ENCODE results near the gene MFSD2A. TPM values are rescaled to one million over a fixed set of nuclear protein-coding genes. Genes with fewer than 3 reads are reported as not detected.

Gene MFSD2A
- total RNA-seq, 1 experiment from 2014 or later: 12.1 TPM

DNA sequence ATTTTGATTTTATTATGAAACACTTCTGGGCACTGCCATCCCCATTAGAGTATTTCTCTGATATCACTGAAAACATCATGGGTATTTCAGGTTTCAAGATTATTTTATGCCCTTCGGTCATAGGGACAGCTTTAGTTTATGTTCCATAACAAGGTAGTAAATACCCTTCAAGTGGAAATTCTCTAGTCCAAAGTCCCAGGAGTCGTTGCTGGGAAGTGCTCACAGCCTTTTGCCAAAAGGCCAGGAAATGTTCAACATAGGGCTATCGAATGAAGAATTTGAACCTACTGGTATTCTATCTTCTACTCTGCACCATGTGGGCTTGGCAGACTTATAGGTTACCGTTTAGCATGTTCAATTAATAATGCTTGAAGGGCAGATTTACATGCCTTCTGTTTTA is 7.7 kb upstream of the MFSD2A start:
- Histone ChIP-seq H3K4me1 (ENCODE audit: insufficient read depth, low read length) (peaks cover 13% of the 10 kb centered on the region), H3K79me2 (ENCODE audit: low read length) (no peaks in the 10 kb centered on the region), H3K36me3 (ENCODE audit: low read depth, low read length) (no peaks in the 10 kb centered on the region), H3K4me2 (ENCODE audit: low read length) (no peak overlapping the region), H3K9ac (ENCODE audit: low read length) (no peak overlapping the region), H3K9me2 (replicated peaks; ENCODE audit: low read length) (no peaks in the 10 kb centered on the region), H4K20me1 (ENCODE audit: low read length) (no peaks in the 10 kb centered on the region), H3K27me3 (ENCODE audit: low read length) (no peaks in the 10 kb centered on the region), H3K4me3 (ENCODE audit: low read length) (no peak overlapping the region), H3K9me3 (ENCODE audit: low read length) (no peaks in the 10 kb centered on the region), H3K27ac (ENCODE audit: low read length) (no peak overlapping the region), H3F3A (ENCODE audit: low read length, unreplicated experiment) (no peaks in the 10 kb centered on the region), H2AFZ (ENCODE audit: low read length) (no peak overlapping the region)
- intact Hi-C loops (cut with micrococcal nuclease): no loop called here
- ChIA-PET POLR2A (ENCODE audit: unreplicated experiment) (interaction anchor here (0.7 kb wide), 1 partner anchor 23 kb away, joined by 5 read pairs; no protein-coding TSS in a partner anchor), CTCF (no interaction called here)
- no peak for ATAC-seq
- DNase-seq: no peak
- no TSS peak for BruUV-seq (replicated peaks)
- TF ChIP-seq, protein P1, sequence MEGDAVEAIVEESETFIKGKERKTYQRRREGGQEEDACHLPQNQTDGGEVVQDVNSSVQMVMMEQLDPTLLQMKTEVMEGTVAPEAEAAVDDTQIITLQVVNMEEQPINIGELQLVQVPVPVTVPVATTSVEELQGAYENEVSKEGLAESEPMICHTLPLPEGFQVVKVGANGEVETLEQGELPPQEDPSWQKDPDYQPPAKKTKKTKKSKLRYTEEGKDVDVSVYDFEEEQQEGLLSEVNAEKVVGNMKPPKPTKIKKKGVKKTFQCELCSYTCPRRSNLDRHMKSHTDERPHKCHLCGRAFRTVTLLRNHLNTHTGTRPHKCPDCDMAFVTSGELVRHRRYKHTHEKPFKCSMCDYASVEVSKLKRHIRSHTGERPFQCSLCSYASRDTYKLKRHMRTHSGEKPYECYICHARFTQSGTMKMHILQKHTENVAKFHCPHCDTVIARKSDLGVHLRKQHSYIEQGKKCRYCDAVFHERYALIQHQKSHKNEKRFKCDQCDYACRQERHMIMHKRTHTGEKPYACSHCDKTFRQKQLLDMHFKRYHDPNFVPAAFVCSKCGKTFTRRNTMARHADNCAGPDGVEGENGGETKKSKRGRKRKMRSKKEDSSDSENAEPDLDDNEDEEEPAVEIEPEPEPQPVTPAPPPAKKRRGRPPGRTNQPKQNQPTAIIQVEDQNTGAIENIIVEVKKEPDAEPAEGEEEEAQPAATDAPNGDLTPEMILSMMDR (conservative IDR thresholded peaks at IDR 0.05; ENCODE audit: low read depth, low read length): no peak
- TF ChIP-seq EZH2phosphoT487 (IDR thresholded peaks at IDR 0.05; ENCODE audit: borderline replicate concordance, low read length) (no peak), EZH2 (IDR thresholded peaks at IDR 0.05; ENCODE audit: low read length, unreplicated experiment) (no peak)

GRCh38 chr1:39949891-39950290 is 5.1 kb upstream of the MFSD2A start:
- H3K79me2 ChIP-seq (ENCODE audit: low read length): no peaks in the 10 kb centered on the region
- H3K4me3 ChIP-seq (ENCODE audit: low read length): no peak overlapping the region
- ChIA-PET CTCF (no interaction called here), POLR2A (ENCODE audit: unreplicated experiment) (no interaction called here)
- no peak overlapping the region for H2AFZ ChIP-seq (ENCODE audit: low read length)
- no peak overlapping the region for H3K4me2 ChIP-seq (ENCODE audit: low read length)
- BruUV-seq (replicated peaks): no TSS peak
- no peaks in the 10 kb centered on the region for H3K27me3 ChIP-seq (ENCODE audit: low read length)
- H3K36me3 ChIP-seq (ENCODE audit: low read depth, low read length): no peaks in the 10 kb centered on the region
- no peak overlapping the region for H3K9ac ChIP-seq (ENCODE audit: low read length)
- DNase-seq: peak; percentile 15
- H3K9me2 ChIP-seq (replicated peaks; ENCODE audit: low read length): no peaks in the 10 kb centered on the region
- ATAC-seq: no peak
- intact Hi-C loops (cut with micrococcal nuclease): no loop called here
- H4K20me1 ChIP-seq (ENCODE audit: low read length): no peaks in the 10 kb centered on the region
- TF ChIP-seq, protein P1 (conservative IDR thresholded peaks at IDR 0.05; ENCODE audit: low read depth, low read length): no peak
- TF ChIP-seq EZH2phosphoT487 (IDR thresholded peaks at IDR 0.05; ENCODE audit: borderline replicate concordance, low read length) (no peak), EZH2 (IDR thresholded peaks at IDR 0.05; ENCODE audit: low read length, unreplicated experiment) (no peak)
- H3K27ac ChIP-seq (ENCODE audit: low read length): no peak overlapping the region
- peaks cover 4% of the 10 kb centered on the region for H3K4me1 ChIP-seq (ENCODE audit: insufficient read depth, low read length)
- H3F3A ChIP-seq (ENCODE audit: low read length, unreplicated experiment): no peaks in the 10 kb centered on the region
- no peaks in the 10 kb centered on the region for H3K9me3 ChIP-seq (ENCODE audit: low read length)

- ChIA-PET CTCF (no interaction called here), POLR2A (ENCODE audit: unreplicated experiment) (no interaction called here)
- no peaks in the 10 kb centered on the region for H3K9me2 ChIP-seq (replicated peaks; ENCODE audit: low read length)
- DNase-seq: no peak
- no peak overlapping the region for H3K4me2 ChIP-seq (ENCODE audit: low read length)
- H3K79me2 ChIP-seq (ENCODE audit: low read length): peaks cover 9% of the 10 kb centered on the region
- peaks cover 13% of the 10 kb centered on the region for H3K4me1 ChIP-seq (ENCODE audit: insufficient read depth, low read length)
- H3F3A ChIP-seq (ENCODE audit: low read length, unreplicated experiment): no peaks in the 10 kb centered on the region
- intact Hi-C loops (cut with micrococcal nuclease): no loop called here
- no peak for ATAC-seq
- H2AFZ ChIP-seq (ENCODE audit: low read length): no peak overlapping the region
- H4K20me1 ChIP-seq (ENCODE audit: low read length): peaks cover under 1% of the 10 kb centered on the region; the same call in 1 of the 2 replicates
- H3K36me3 ChIP-seq (ENCODE audit: low read depth, low read length): no peaks in the 10 kb centered on the region
- BruUV-seq (replicated peaks): no TSS peak
- H3K9ac ChIP-seq (ENCODE audit: low read length): no peak overlapping the region
- H3K27ac ChIP-seq (ENCODE audit: low read length): no peak overlapping the region
- TF ChIP-seq, protein P1 (conservative IDR thresholded peaks at IDR 0.05; ENCODE audit: low read depth, low read length): no peak
- TF ChIP-seq EZH2 (IDR thresholded peaks at IDR 0.05; ENCODE audit: low read length, unreplicated experiment): no peak
- no peak for TF ChIP-seq EZH2phosphoT487 (IDR thresholded peaks at IDR 0.05; ENCODE audit: borderline replicate concordance, low read length)
- H3K9me3 ChIP-seq (ENCODE audit: low read length): no peaks in the 10 kb centered on the region
- no peak overlapping the region for H3K4me3 ChIP-seq (ENCODE audit: low read length)
- H3K27me3 ChIP-seq (ENCODE audit: low read length): no peaks in the 10 kb centered on the region
Observed at GRCh38 chr1:39951926-39952325, 3.0 kb upstream of the MFSD2A start.

Measured in PC-3 (cell line).